Iris pigment epithelial cell (primary cell): Measurements from ENCODE around the gene AGPAT4.

ENCODE experiments used
- DNase-seq: peaks from one replicate; pipeline ENCODE4 v3.0.0-alpha.2; 2011; ENCODE audit warnings: low read depth

The AGPAT4 gene

GRCh38 chr6:161110028-161110779 lies 163.7 kb downstream of the AGPAT4 start:
- no peak for DNase-seq

DNA sequence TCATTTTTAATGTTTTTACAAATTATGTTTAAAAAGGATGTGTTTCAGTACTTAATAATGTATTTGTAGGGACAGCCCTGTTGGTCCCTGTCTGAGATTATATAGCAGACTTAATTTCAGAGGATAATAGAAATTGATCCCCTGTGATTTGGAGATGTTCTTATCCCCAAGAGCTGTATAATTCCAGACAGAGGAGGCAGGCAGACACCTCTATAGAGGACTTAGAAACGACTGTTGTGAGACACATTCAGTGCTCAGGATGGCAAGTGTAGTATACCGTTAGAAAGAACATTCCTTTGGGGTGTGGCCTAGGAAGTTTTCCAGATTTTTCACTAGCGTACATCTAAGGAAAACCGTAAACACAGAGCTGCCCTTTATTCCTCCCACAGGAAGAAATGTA lies 164.5 kb downstream of the AGPAT4 start:
- DNase-seq, result no peak

DNA sequence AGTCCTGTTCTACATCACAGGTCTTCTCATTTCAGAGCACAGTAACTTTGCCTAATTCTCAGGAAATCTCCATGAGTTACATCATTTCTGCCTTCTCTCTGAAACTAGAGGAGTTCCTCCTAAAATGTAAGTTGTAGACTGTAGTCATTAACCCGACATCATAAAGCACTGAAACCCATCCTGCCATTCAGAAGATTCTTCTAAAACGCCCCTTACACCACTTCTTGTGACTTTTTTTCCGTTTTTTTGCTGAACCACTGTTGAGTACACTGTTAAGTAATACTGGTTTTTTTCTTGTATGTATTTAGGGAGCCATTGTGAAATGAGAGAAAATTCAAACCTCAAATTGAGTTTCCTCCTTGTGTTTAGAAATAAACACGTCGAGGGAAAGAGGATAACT lies 164.9 kb downstream of the AGPAT4 start:
- DNase-seq, result no peak

DNA sequence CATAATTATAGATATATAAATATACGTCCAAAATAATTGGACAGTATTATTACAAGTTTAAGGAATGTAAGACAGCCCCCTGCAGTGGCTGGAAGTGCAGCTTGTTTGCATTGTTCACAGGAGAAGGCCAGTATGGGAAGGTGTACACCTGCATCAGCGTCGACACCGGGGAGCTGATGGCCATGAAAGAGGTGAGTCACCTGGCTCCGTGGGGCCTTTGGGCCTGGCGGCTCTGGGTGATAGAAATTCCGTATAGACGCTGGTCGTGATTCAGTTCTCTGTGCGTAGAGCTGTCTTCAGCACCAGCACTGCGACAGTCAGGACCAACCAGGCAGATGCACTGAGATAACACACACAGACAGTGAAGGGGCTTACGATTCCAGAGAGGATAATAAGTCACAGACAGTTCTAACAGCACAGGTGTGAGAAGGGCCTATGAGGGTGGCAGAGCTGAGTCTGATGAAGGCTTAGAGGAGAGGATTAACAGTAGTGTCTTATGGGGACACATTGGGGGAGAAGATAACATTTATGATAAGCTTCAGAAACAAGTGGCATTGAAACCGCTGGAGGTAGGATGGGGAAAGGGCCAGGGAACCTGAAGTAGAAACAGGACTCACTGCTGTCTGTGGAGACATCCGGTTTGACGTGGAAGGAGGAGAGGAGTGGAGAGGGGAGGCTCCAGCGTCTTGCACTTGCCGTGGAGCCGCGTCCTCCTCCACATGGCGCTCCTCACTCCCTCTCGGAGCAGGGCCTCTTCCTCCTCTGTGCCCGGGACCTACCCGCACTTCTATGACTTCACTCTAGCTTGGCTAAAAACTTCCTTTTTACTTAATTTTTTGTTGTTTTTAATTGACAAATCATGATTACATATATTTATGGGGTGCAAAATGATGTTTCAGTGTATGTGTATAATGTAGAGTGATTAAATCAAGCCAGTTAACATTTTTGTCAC lies 165.8 kb downstream of the AGPAT4 start:
- DNase-seq, result no peak

- DNase-seq, result no peak
These were observed 168.5 kb downstream of the AGPAT4 start for GRCh38 chr6:161105408-161105807.

GRCh38 chr6:161104966-161105365 lies 168.9 kb downstream of the AGPAT4 start:
- peak; percentile 45 for DNase-seq

- no peak for DNase-seq
These were observed 170.4 kb downstream of the AGPAT4 start for GRCh38 chr6:161103475-161103874.

- DNase-seq, result no peak
These were observed 172.3 kb downstream of the AGPAT4 start for GRCh38 chr6:161101517-161101916.

DNA sequence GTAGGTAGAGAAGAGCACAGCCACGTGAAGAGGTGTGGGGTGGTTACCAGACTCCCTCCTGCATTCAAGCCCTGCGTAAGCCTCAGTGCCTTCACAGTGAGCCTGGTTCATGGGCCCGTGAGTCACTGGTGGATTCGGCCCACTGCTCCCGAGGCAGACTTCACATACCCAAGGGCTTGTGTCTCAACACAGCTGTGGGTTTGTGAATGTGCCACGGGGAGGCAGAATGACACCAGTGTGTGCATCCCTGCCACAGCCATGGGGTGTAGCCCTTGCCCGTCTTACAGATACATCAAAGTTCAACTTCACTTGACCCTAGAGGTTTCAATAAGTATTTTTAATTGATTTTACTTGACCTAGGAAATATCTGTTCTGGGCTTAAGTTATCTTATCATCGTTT lies 173.8 kb downstream of the AGPAT4 start:
- no peak for DNase-seq

GRCh38 chr6:161095916-161096315 lies 177.9 kb downstream of the AGPAT4 start:
- no peak for DNase-seq

DNA sequence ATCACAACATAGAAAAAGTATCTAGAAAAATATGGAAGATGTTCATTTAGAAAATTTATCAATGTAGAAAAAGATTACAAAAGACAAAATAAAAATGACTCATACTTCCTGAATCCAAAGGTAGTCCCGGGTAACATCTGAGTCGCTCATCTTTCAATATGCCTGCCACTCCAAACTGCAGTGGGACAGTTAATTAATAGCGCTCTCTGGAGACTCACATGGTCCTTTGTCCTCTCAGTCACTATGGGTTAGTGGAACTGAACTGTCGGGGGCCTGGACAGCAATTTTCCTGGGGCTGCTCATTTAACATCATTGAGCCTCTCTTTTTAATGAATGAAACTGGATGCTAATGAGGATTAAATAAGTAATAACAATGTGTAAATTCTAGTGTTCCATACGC lies 178.9 kb downstream of the AGPAT4 start:
- DNase-seq, result no peak

- DNase-seq, result peak; percentile 67
These were observed 181.7 kb downstream of the AGPAT4 start for GRCh38 chr6:161091972-161092701.

GRCh38 chr6:161091151-161091550 lies 182.7 kb downstream of the AGPAT4 start:
- DNase-seq, result no peak

DNA sequence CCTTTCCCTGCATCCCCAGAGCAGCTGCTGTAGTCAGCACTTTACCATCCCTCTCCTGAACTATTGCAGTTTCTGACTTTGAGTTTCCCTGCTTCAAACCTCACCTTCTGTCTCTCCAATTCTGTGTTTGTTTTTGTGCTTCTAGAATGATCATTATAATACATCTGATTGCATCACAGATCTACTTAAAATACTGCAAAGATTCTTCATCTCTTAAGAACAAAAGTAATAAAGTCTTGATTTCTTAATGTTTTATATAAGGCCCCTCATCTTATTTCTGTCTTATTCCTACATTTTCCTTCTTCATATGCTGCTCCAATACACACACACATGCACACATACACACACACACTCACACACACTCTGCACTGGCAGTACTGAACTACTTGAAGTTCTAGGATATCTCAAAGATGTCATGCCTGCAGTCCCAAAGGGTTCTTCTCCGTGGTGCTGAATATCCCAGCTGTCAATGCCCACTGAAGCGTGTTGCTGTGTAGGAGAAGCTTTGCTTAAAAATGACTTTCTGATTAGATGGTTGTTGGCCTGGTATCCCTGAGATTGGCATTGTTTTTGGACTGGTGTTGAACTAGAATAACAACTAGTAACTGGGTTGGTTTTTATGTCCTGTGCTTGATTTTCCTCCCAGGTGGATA lies 185.1 kb downstream of the AGPAT4 start:
- DNase-seq, result peak; percentile 31

- peak; percentile 59 for DNase-seq
These were observed 188.6 kb downstream of the AGPAT4 start for GRCh38 chr6:161085246-161085645.

- DNase-seq, result no peak
These were observed 191.6 kb downstream of the AGPAT4 start for GRCh38 chr6:161082215-161082614.

GRCh38 chr6:161080263-161080970 lies 193.4 kb downstream of the AGPAT4 start:
- no peak for DNase-seq
